Measurements from ENCODE around the gene B4GALT2.

GRCh38 chr1:43947874-43948437, 31.1 kb upstream of the B4GALT2 start:
- TF ChIP-seq CTCF (IDR thresholded peaks at IDR 0.05) (no peak), EZH2 (IDR thresholded peaks at IDR 0.05) (no peak)
